Hepatocyte (in vitro differentiated cells): ENCODE results near the gene SP140L.

Source experiments
- CTCF ChIP-seq: fragments of 200-600 bp; sonication (generic); IDR thresholded peaks from 2 replicates; pipeline ENCODE4 v1.5.1; 2016; ENCODE audit warnings: antibody characterized with exemption, mild to moderate bottlenecking; ENCODE audit not compliant: poor library complexity
- EZH2 ChIP-seq: fragments of 200-600 bp; sonication (generic); IDR thresholded peaks from 2 replicates; pipeline ENCODE4 v1.6.1; 2016; ENCODE audit warnings: antibody characterized with exemption, mild to moderate bottlenecking, borderline replicate concordance

GRCh38 chr2:230435431-230435830 is 108.4 kb downstream of the SP140L start:
- TF ChIP-seq CTCF (no peak), EZH2 (no peak)
